22Rv1 (cell line): ENCODE measurements around the gene KIAA0753.

ENCODE experiments used
- H3K27ac ChIP-seq: fragments of 450-650 bp; 2 replicates; pipeline ENCODE4 v1.5.1; 2017
- CTCF ChIP-seq: fragments of 450-650 bp; IDR thresholded peaks from 2 replicates; pipeline ENCODE4 v1.5.1; 2017; ENCODE audit warnings: mild to moderate bottlenecking
- ZFX ChIP-seq: fragments of 450-650 bp; IDR thresholded peaks from 2 replicates; pipeline ENCODE4 v1.6.1; 2017; ENCODE audit warnings: antibody characterized with exemption, borderline replicate concordance

KIAA0753 gene

GRCh38 chr17:6567528-6568183, 72.9 kb downstream of the KIAA0753 start:
- TF ChIP-seq CTCF (no peak), ZFX (no peak)
- no peak overlapping the region for H3K27ac ChIP-seq

- no peak for TF ChIP-seq ZFX
- TF ChIP-seq CTCF: no peak
Measured at GRCh38 chr17:6561446-6561845, 79.1 kb downstream of the KIAA0753 start.

GRCh38 chr17:6560496-6560895, 80.0 kb downstream of the KIAA0753 start:
- no peak for TF ChIP-seq ZFX
- no peak for TF ChIP-seq CTCF
- no peak overlapping the region for H3K27ac ChIP-seq

More at GRCh38 chr17:6561446-6561845, 79.1 kb downstream of the KIAA0753 start:
- H3K27ac ChIP-seq: no peak overlapping the region

GRCh38 chr17:6559753-6560215, 80.7 kb downstream of the KIAA0753 start:
- no peak overlapping the region for H3K27ac ChIP-seq
- TF ChIP-seq CTCF: no peak
- TF ChIP-seq ZFX: no peak

GRCh38 chr17:6558932-6559752, 81.4 kb downstream of the KIAA0753 start:
- H3K27ac ChIP-seq: no peak overlapping the region

GRCh38 chr17:6558276-6558675, 82.2 kb downstream of the KIAA0753 start:
- no peak overlapping the region for H3K27ac ChIP-seq
- TF ChIP-seq ZFX: no peak
- no peak for TF ChIP-seq CTCF

More at GRCh38 chr17:6558932-6559752, 81.4 kb downstream of the KIAA0753 start:
- no peak for TF ChIP-seq ZFX
- no peak for TF ChIP-seq CTCF

GRCh38 chr17:6557040-6557438, 83.5 kb downstream of the KIAA0753 start:
- no peak overlapping the region for H3K27ac ChIP-seq
- TF ChIP-seq CTCF (no peak), ZFX (no peak)
